Vagina (tissue), 2 donors: ENCODE results near the gene SDCCAG8. TPM values are rescaled to one million over a fixed set of nuclear protein-coding genes. Genes with fewer than 3 reads are reported as not detected.

Experiments used
- DNase-seq, 2 donors: peaks; one replicate each; pipeline ENCODE4 v3.0.0-alpha.2; 2017; ENCODE audit errors: extremely low spot score in 2 of 2
- H3K27ac ChIP-seq: fragments of 200-600 bp; sonication (generic); one replicate; pipeline ENCODE4 v1.5.1; 2019
- H3K27me3 ChIP-seq: fragments of 200-600 bp; sonication (generic); one replicate; pipeline ENCODE4 v1.5.1; 2019
- H3K36me3 ChIP-seq, 2 donors: fragments of 200-600 bp; sonication (generic); one replicate each; pipeline ENCODE4 v1.5.1; 2017 to 2019
- H3K4me1 ChIP-seq: fragments of 200-600 bp; sonication (generic); one replicate; pipeline ENCODE4 v1.5.1; 2019
- H3K4me3 ChIP-seq, 2 donors: fragments of 200-600 bp; sonication (generic); 1 replicate in 1 of 2; 2 replicates in 1 of 2; pipeline ENCODE4 v1.5.1; 2016 to 2019
- H3K9me3 ChIP-seq: fragments of 200-600 bp; sonication (generic); one replicate; pipeline ENCODE4 v1.5.1; 2019
- POLR2A ChIP-seq, 2 donors: fragments of 450-650 bp; IDR thresholded peaks; one replicate each; pipeline ENCODE4 v1.6.1; 2017; ENCODE audit warnings: antibody characterized with exemption in 2 of 2, mild to moderate bottlenecking in 2 of 2, moderate library complexity in 2 of 2
- POLR2AphosphoS5 ChIP-seq, 2 donors: sonication (generic); formaldehyde crosslinking; IDR thresholded peaks; one replicate each; pipeline ENCODE4 v1.9.0; 2017; ENCODE audit warnings: antibody characterized with exemption in 2 of 2, mild to moderate bottlenecking in 2 of 2, low read depth in 1 of 2; ENCODE audit not compliant: insufficient read depth in 1 of 2
- intact Hi-C: fragments of 100-400 bp; cut with DNase I; formaldehyde crosslinking; loops from one replicate; pipeline ENCODE4 v1.15.1; 2023
- total RNA-seq: library from RNA; depleted of rRNA; stranded (reverse); fragments of >200 nt; gene quantifications from one replicate; pipeline ENCODE4 v1.2.3, GENCODE V29; 2016
- TF ChIP-seq, protein P1 (sequence below), 3 experiments: fragments of 450-650 bp in 2 of 3; fragments of 200-600 bp in 1 of 3; sonication (generic) in 1 of 3; IDR thresholded peaks; one replicate each; pipeline ENCODE4 v1.5.1; 2017 to 2019; ENCODE audit warnings: antibody characterized with exemption in 3 of 3, mild to moderate bottlenecking in 2 of 3, moderate library complexity in 2 of 3

SDCCAG8 gene
- total RNA-seq, 1 donor from 2014 or later, result 31.2 TPM

DNA sequence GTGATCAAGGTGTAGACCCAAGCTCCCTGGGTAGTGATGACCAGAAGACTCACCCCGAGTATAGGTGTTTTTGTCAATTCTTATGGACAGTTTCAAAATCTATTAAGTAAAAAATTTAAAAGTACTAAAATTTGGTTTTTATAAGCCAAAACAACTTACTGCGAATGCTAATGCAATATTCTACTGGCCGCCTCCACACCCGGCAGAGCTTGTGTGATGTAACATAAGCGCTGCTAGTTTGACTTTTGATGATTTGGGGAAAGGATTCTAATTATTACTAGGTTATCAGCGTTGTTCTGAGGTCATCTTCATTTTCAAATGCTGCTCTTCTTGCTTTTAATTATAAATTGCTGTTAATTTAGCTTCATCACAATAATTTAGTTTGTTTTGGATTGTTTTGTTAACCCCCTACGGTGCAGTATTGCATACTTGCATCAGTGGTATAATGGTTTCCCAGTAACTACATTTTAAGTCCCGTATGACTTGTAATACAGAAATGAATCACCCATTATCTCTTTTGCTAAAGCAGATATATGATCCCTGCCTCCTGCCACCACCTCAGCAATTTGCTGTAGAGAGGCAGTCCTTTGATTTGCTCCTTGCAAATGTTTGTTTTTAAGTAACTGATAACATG is 178.0 kb downstream of the SDCCAG8 start:
- Histone ChIP-seq H3K27ac (no peak overlapping the region), H3K4me3 (no peak overlapping the region), H3K9me3 (no peaks in the 10 kb centered on the region), H3K27me3 (no peaks in the 10 kb centered on the region), H3K36me3 (no peaks in the 10 kb centered on the region), H3K4me1 (no peaks in the 10 kb centered on the region)
- intact Hi-C loops, result no loop called here
- TF ChIP-seq POLR2AphosphoS5 (IDR thresholded peaks at IDR 0.05; ENCODE audit: insufficient read depth in 1 of 2, low read depth in 1 of 2) (no peak), POLR2A (IDR thresholded peaks at IDR 0.05) (no peak)
- TF ChIP-seq, protein P1, sequence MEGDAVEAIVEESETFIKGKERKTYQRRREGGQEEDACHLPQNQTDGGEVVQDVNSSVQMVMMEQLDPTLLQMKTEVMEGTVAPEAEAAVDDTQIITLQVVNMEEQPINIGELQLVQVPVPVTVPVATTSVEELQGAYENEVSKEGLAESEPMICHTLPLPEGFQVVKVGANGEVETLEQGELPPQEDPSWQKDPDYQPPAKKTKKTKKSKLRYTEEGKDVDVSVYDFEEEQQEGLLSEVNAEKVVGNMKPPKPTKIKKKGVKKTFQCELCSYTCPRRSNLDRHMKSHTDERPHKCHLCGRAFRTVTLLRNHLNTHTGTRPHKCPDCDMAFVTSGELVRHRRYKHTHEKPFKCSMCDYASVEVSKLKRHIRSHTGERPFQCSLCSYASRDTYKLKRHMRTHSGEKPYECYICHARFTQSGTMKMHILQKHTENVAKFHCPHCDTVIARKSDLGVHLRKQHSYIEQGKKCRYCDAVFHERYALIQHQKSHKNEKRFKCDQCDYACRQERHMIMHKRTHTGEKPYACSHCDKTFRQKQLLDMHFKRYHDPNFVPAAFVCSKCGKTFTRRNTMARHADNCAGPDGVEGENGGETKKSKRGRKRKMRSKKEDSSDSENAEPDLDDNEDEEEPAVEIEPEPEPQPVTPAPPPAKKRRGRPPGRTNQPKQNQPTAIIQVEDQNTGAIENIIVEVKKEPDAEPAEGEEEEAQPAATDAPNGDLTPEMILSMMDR (IDR thresholded peaks at IDR 0.05), result no peak
- no peak for DNase-seq

DNA sequence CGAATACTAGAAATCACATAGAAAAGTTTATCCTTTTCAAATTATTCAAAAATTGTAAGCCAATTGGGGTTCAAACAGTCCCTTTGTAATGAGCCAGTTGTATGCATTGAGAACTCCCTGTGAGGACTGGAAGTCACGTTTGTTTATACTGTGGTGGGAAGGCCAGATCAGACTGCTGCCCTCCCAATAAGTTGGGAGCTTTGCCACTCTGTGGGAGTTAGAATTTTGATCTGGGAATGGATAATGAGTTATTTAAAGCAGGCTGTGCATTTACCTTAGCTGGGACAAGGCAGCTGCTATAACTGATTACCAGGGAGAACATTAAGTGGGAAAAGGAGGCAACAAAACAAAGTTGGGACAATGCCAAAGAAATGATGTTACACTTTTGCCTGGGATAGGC is 178.8 kb downstream of the SDCCAG8 start:
- Histone ChIP-seq H3K36me3 (no peaks in the 10 kb centered on the region), H3K4me1 (no peaks in the 10 kb centered on the region), H3K27me3 (no peaks in the 10 kb centered on the region), H3K4me3 (no peak overlapping the region), H3K27ac (no peak overlapping the region), H3K9me3 (no peaks in the 10 kb centered on the region)
- intact Hi-C loops, result no loop called here
- DNase-seq, result no peak
- TF ChIP-seq POLR2AphosphoS5 (IDR thresholded peaks at IDR 0.05; ENCODE audit: insufficient read depth in 1 of 2, low read depth in 1 of 2) (no peak), POLR2A (IDR thresholded peaks at IDR 0.05) (no peak)
- TF ChIP-seq, protein P1 (IDR thresholded peaks at IDR 0.05), result no peak

- DNase-seq, result no peak
- no peak for TF ChIP-seq POLR2A (IDR thresholded peaks at IDR 0.05)
- TF ChIP-seq, protein P1 (IDR thresholded peaks at IDR 0.05), result no peak
- no peak for TF ChIP-seq POLR2AphosphoS5 (IDR thresholded peaks at IDR 0.05; ENCODE audit: insufficient read depth in 1 of 2, low read depth in 1 of 2)
- Histone ChIP-seq H3K4me3 (no peak overlapping the region), H3K27ac (no peak overlapping the region), H3K9me3 (no peaks in the 10 kb centered on the region), H3K4me1 (no peaks in the 10 kb centered on the region), H3K27me3 (no peaks in the 10 kb centered on the region), H3K36me3 (no peaks in the 10 kb centered on the region)
- intact Hi-C loops, result no loop called here
Observed at GRCh38 chr1:243435836-243436235, 180.0 kb downstream of the SDCCAG8 start.

- no peak for DNase-seq
- H3K4me1 ChIP-seq, result no peaks in the 10 kb centered on the region
- H3K9me3 ChIP-seq, result no peaks in the 10 kb centered on the region
- intact Hi-C loops, result no loop called here
- no peaks in the 10 kb centered on the region for H3K27me3 ChIP-seq
- TF ChIP-seq POLR2AphosphoS5 (IDR thresholded peaks at IDR 0.05; ENCODE audit: insufficient read depth in 1 of 2, low read depth in 1 of 2), result no peak
- TF ChIP-seq POLR2A (IDR thresholded peaks at IDR 0.05), result no peak
- TF ChIP-seq, protein P1 (IDR thresholded peaks at IDR 0.05), result no peak
- H3K4me3 ChIP-seq, result no peak overlapping the region
- H3K36me3 ChIP-seq, result no peaks in the 10 kb centered on the region
- H3K27ac ChIP-seq, result no peak overlapping the region
Observed at GRCh38 chr1:243438146-243438545, 182.3 kb downstream of the SDCCAG8 start.

DNA sequence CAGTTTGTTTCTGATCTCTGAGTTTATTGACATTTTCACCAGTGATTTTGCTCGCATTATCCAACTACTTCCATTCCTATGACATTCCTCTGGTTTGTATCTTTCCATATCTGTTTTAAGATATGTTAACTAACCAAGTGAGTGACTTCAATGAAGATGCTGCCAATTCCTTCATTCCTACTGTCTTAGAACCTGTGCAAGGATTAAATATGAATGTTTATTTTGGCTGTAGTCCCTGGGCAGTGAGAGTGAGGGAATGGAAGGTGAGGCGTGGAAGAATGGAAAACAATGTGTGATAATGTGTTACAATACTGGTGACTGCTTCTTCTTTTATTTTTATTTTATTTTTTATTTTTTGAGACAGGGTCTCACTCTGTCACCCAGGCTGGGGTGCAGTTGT is 183.0 kb downstream of the SDCCAG8 start:
- H3K27ac ChIP-seq, result no peak overlapping the region
- no peak for DNase-seq
- H3K4me3 ChIP-seq, result no peak overlapping the region
- no peak for TF ChIP-seq POLR2AphosphoS5 (IDR thresholded peaks at IDR 0.05; ENCODE audit: insufficient read depth in 1 of 2, low read depth in 1 of 2)
- TF ChIP-seq, protein P1 (IDR thresholded peaks at IDR 0.05), result no peak
- TF ChIP-seq POLR2A (IDR thresholded peaks at IDR 0.05), result no peak
- H3K36me3 ChIP-seq, result no peaks in the 10 kb centered on the region
- H3K9me3 ChIP-seq, result no peaks in the 10 kb centered on the region
- intact Hi-C loops, result no loop called here
- H3K27me3 ChIP-seq, result no peaks in the 10 kb centered on the region
- H3K4me1 ChIP-seq, result no peaks in the 10 kb centered on the region
